ENCODE measurements around the gene ROMO1.
"Not testable (repeated sequence)": the region's sequence is repeated elsewhere in the genome, so short reads cannot be mapped to it uniquely, and the experiment has no call there.

GRCh38 chr20:35718321-35718720, 19.1 kb downstream of the ROMO1 start:
- not testable (repeated sequence) for TF ChIP-seq REST (IDR thresholded peaks at IDR 0.05; ENCODE audit: low read depth, low read length); SP1 (IDR thresholded peaks at IDR 0.05; ENCODE audit: low read depth, low read length); GABPA (IDR thresholded peaks at IDR 0.05; ENCODE audit: low read depth); NFYB (IDR thresholded peaks at IDR 0.05; ENCODE audit: insufficient read depth, low read depth, low read length); CTCF (IDR thresholded peaks at IDR 0.05 in 2 of 3, conservative IDR thresholded peaks at IDR 0.05 in 1 of 3; ENCODE audit: control insufficient read depth in 2 of 3, extremely low read depth in 1 of 3, insufficient read depth in 1 of 3, low read depth in 3 of 3, low read length in 3 of 3); BHLHE40 (IDR thresholded peaks at IDR 0.05; ENCODE audit: borderline replicate concordance in 1 of 2, low read depth in 2 of 2, low read length in 1 of 2); E2F8 (IDR thresholded peaks at IDR 0.05; ENCODE audit: low read depth, partially characterized antibody); MAX (IDR thresholded peaks at IDR 0.05; ENCODE audit: low read depth, low read length); ATF3 (IDR thresholded peaks at IDR 0.05; ENCODE audit: borderline replicate concordance, extremely low read depth, low read depth, low read length); SUZ12 (IDR thresholded peaks at IDR 0.05; ENCODE audit: unreplicated experiment); EGR1 (IDR thresholded peaks at IDR 0.05; ENCODE audit: borderline replicate concordance in 1 of 2, low read depth in 2 of 2, low read length in 2 of 2); ZZZ3 (IDR thresholded peaks at IDR 0.05; ENCODE audit: control insufficient read depth, insufficient read length, low read depth); ESRRA (IDR thresholded peaks at IDR 0.05; ENCODE audit: low read length); POLR2A (IDR thresholded peaks at IDR 0.05; ENCODE audit: low read depth, low read length)

Data from GM12878 (cell line).